Thoracic aorta (tissue), 2 donors: ENCODE measurements around the gene E2F4. TPM values are rescaled to one million over a fixed set of nuclear protein-coding genes. Genes with fewer than 3 reads are reported as not detected.

ENCODE experiments used
- ATAC-seq: fragments of 150-250 bp; one replicate; pipeline ENCODE4 v1.8.0; 2017; ENCODE audit warnings: low read depth; ENCODE audit not compliant: insufficient number of reproducible peaks, low FRiP score
- DNase-seq: peaks from one replicate; pipeline ENCODE4 v3.0.0-alpha.2; 2020; ENCODE audit warnings: low spot score
- H3K27ac ChIP-seq, 2 donors: fragments of 200-600 bp; sonication (generic); 1 replicate in 1 of 2; 2 replicates in 1 of 2; pipeline ENCODE4 v1.5.1; 2016; ENCODE audit warnings: mild to moderate bottlenecking in 2 of 2, moderate library complexity in 2 of 2
- H3K27me3 ChIP-seq: fragments of 200-600 bp; sonication (generic); replicated peaks from 2 replicates; pipeline ENCODE4 v1.6.0; 2016; ENCODE audit warnings: mild to moderate bottlenecking; ENCODE audit not compliant: insufficient read depth
- H3K36me3 ChIP-seq: fragments of 200-600 bp; sonication (generic); one replicate; pipeline ENCODE4 v1.5.1; 2016
- H3K4me1 ChIP-seq, 2 donors: fragments of 200-600 bp; sonication (generic); 1 replicate in 1 of 2; 2 replicates in 1 of 2; pipeline versions ENCODE4 v1.5.1 to v1.6.0; 2016; ENCODE audit warnings: low read depth in 2 of 2, mild to moderate bottlenecking in 1 of 2; ENCODE audit not compliant: control insufficient read depth in 1 of 2
- H3K4me3 ChIP-seq: fragments of 200-600 bp; sonication (generic); 2 replicates; pipeline ENCODE4 v1.5.1; 2016; ENCODE audit warnings: mild to moderate bottlenecking
- H3K9me3 ChIP-seq: fragments of 200-600 bp; sonication (generic); 2 replicates; pipeline ENCODE4 v1.5.1; 2016
- CTCF ChIP-seq: fragments of 200-600 bp; sonication (generic); IDR thresholded peaks from one replicate; pipeline ENCODE4 v1.5.1; 2019; ENCODE audit warnings: antibody characterized with exemption
- total RNA-seq, 2 donors: library from RNA; depleted of rRNA; stranded (reverse); fragments of >200 nt; gene quantifications; one replicate each; pipeline versions ENCODE4 v1.1.0 to v1.2.3, GENCODE V29; 2016

E2F4 gene
- total RNA-seq, 2 donors from 2014 or later: 96.4 to 120 TPM

GRCh38 chr16:67188798-67189197 lies 3.2 kb upstream of the E2F4 start:
- no peaks in the 10 kb centered on the region for H3K27me3 ChIP-seq
- ATAC-seq (no peak), DNase-seq (no peak)
- peaks cover 25 to 42% of the 10 kb centered on the region in 2 donors for H3K4me1 ChIP-seq
- TF ChIP-seq CTCF: no peak
- H3K9me3 ChIP-seq: no peaks in the 10 kb centered on the region
- H3K36me3 ChIP-seq: no peaks in the 10 kb centered on the region
- H3K4me3 ChIP-seq: no peak overlapping the region
- no peak overlapping the region for H3K27ac ChIP-seq

- peaks cover 21 to 37% of the 10 kb centered on the region in 2 donors for H3K4me1 ChIP-seq
- TF ChIP-seq CTCF: no peak
- no peak within 1 kb of the TSS for H3K4me3 ChIP-seq
- DNase-seq (no peak), ATAC-seq (no peak)
- H3K36me3 ChIP-seq: peaks cover 10% of the 10 kb centered on the region
- H3K27me3 ChIP-seq: no peaks in the 10 kb centered on the region
- H3K9me3 ChIP-seq: no peaks in the 10 kb centered on the region
- H3K27ac ChIP-seq: no peak within 1 kb of the TSS
These were observed 1.9 kb upstream of the E2F4 start, which contains the start of gene EXOC3L1 for GRCh38 chr16:67190041-67190440. Gene EXOC3L1 (minus strand): TSS chr16:67190136. CDS start chr16:67189676, 460 bp downstream.

GRCh38 chr16:67190448-67191399 lies 1.2 kb upstream of the E2F4 start:
- TF ChIP-seq CTCF: no peak
- Histone ChIP-seq H3K27ac (no peak overlapping the region), H3K9me3 (no peaks in the 10 kb centered on the region), H3K4me3 (no peak overlapping the region), H3K27me3 (no peaks in the 10 kb centered on the region), H3K36me3 (peaks cover 17% of the 10 kb centered on the region), H3K4me1 (peaks cover 19 to 31% of the 10 kb centered on the region in 2 donors)
- no peak for DNase-seq
- ATAC-seq: no peak

- Histone ChIP-seq H3K27ac (no peak overlapping the region), H3K27me3 (no peaks in the 10 kb centered on the region), H3K4me1 (peaks cover 19 to 28% of the 10 kb centered on the region in 2 donors), H3K9me3 (no peaks in the 10 kb centered on the region), H3K4me3 (peak overlapping the region; percentile 81), H3K36me3 (peaks cover 25% of the 10 kb centered on the region)
- DNase-seq: no peak
- no peak for ATAC-seq
- no peak for TF ChIP-seq CTCF
These were observed 452 bp upstream of the E2F4 start for GRCh38 chr16:67191411-67191994.

GRCh38 chr16:67192781-67193361 lies 916 bp downstream of the E2F4 start:
- peak overlapping the region in 1 of 2 donors; percentile 29 for H3K27ac ChIP-seq
- no peak for TF ChIP-seq CTCF
- DNase-seq (no peak), ATAC-seq (no peak)
- no peaks in the 10 kb centered on the region for H3K9me3 ChIP-seq
- H3K4me1 ChIP-seq: peaks cover 19 to 31% of the 10 kb centered on the region in 2 donors
- H3K36me3 ChIP-seq: peaks cover 37% of the 10 kb centered on the region
- H3K4me3 ChIP-seq: peak overlapping the region; percentile 81
- no peaks in the 10 kb centered on the region for H3K27me3 ChIP-seq
